ENCODE measurements around the gene SLC7A8.

Gene SLC7A8

DNA sequence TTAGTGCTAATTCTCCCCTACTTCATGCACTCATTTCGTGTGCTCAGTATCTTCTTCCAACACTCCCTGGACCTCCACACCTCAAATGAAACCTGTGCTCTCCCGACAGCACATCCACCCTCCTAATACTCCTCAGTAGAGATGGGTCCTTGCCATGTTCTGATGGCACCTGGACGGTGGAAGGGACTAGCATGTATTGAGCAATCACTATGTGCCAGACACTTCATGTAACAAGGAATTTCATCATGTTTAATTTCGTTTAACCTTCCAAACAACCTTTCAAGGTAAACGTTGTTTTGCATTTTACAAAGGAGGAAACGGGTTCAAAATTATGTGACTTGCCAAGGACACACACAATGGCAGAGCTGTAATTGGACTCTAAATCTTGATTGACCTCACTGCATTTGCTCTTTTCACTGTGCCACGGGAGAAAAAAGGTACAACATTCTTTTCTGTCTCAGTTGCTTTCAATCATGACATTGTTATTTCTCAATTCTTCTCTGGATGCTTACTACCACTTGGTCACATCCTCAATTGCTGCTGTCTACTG, 12.2 kb upstream of the SLC7A8 start:
- TF ChIP-seq, protein P1, sequence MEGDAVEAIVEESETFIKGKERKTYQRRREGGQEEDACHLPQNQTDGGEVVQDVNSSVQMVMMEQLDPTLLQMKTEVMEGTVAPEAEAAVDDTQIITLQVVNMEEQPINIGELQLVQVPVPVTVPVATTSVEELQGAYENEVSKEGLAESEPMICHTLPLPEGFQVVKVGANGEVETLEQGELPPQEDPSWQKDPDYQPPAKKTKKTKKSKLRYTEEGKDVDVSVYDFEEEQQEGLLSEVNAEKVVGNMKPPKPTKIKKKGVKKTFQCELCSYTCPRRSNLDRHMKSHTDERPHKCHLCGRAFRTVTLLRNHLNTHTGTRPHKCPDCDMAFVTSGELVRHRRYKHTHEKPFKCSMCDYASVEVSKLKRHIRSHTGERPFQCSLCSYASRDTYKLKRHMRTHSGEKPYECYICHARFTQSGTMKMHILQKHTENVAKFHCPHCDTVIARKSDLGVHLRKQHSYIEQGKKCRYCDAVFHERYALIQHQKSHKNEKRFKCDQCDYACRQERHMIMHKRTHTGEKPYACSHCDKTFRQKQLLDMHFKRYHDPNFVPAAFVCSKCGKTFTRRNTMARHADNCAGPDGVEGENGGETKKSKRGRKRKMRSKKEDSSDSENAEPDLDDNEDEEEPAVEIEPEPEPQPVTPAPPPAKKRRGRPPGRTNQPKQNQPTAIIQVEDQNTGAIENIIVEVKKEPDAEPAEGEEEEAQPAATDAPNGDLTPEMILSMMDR (IDR thresholded peaks at IDR 0.05; ENCODE audit: low read depth, low read length) = no peak
- no peak for TF ChIP-seq EZH2phosphoT487 (IDR thresholded peaks at IDR 0.05; ENCODE audit: low read depth)
- no peaks in the 10 kb centered on the region for H3K36me3 ChIP-seq (replicated peaks; ENCODE audit: low read depth, low read length)
- H3K4me3 ChIP-seq (ENCODE audit: low read length) = no peak overlapping the region
- no peaks in the 10 kb centered on the region for H3K9me3 ChIP-seq (ENCODE audit: insufficient read depth, low read length)
- no peaks in the 10 kb centered on the region for H3K27me3 ChIP-seq (ENCODE audit: low read depth, low read length)
- H2AFZ ChIP-seq (ENCODE audit: low read depth, low read length) = no peak overlapping the region
- H3K27ac ChIP-seq (ENCODE audit: low read length) = no peak overlapping the region
- H3K4me2 ChIP-seq (ENCODE audit: low read length) = no peak overlapping the region
- H4K20me1 ChIP-seq (ENCODE audit: insufficient read depth, low read length) = no peaks in the 10 kb centered on the region
- no peaks in the 10 kb centered on the region for H3K4me1 ChIP-seq (ENCODE audit: low read length)
- no peak overlapping the region for H3K9ac ChIP-seq (ENCODE audit: low read length)
- no peaks in the 10 kb centered on the region for H3K79me2 ChIP-seq (ENCODE audit: low read length)

DNA sequence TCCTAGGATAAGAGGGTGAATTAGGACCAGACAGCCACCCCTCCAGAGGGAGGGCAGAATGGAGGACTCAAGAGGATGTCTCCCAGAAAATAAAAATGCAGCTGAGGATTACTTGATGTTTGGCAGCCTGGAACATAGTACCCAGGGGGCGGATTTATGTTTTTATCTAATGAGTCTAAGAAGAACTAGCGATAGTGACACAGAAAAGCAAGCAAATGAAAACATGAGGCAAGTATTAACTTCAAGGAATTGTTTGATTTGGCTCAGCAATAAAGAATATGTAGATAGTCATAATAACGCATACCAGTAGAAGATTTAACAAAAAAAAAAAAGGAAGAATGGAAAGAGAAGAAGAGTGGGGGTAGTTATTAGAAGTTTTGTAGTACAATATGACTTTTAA, 10.0 kb upstream of the SLC7A8 start:
- Histone ChIP-seq H3K36me3 (replicated peaks; ENCODE audit: low read depth, low read length) (no peaks in the 10 kb centered on the region), H2AFZ (ENCODE audit: low read depth, low read length) (no peak overlapping the region), H3K4me1 (ENCODE audit: low read length) (no peaks in the 10 kb centered on the region), H3K4me3 (ENCODE audit: low read length) (no peak overlapping the region), H3K9me3 (ENCODE audit: insufficient read depth, low read length) (no peaks in the 10 kb centered on the region), H3K4me2 (ENCODE audit: low read length) (no peak overlapping the region), H3K9ac (ENCODE audit: low read length) (no peak overlapping the region), H3K27me3 (ENCODE audit: low read depth, low read length) (no peaks in the 10 kb centered on the region), H3K79me2 (ENCODE audit: low read length) (no peaks in the 10 kb centered on the region), H4K20me1 (ENCODE audit: insufficient read depth, low read length) (no peaks in the 10 kb centered on the region), H3K27ac (ENCODE audit: low read length) (no peak overlapping the region)
- no peak for TF ChIP-seq EZH2phosphoT487 (IDR thresholded peaks at IDR 0.05; ENCODE audit: low read depth)
- TF ChIP-seq, protein P1 (IDR thresholded peaks at IDR 0.05; ENCODE audit: low read depth, low read length) = no peak

DNA sequence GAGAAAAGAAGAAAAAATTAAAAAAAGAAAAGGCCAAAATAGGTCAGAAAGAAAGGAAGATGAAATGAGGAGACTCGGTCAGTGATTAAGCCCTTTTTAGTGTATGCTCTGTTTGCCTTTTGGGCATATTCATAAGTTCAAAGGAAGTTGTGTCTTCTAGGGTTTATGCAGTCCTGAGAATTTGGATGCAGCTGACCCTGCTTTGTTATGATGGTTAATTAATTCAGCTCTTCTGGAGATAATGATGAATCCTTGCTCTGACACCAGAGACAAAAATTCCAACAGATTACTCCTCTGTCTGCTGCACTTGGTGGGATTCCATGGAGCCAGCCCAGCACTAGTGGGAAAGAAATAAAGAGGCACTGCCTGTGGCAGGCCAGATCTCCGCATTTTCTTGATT, 4.5 kb upstream of the SLC7A8 start:
- H2AFZ ChIP-seq (ENCODE audit: low read depth, low read length) = no peak overlapping the region
- no peaks in the 10 kb centered on the region for H3K9me3 ChIP-seq (ENCODE audit: insufficient read depth, low read length)
- no peaks in the 10 kb centered on the region for H4K20me1 ChIP-seq (ENCODE audit: insufficient read depth, low read length)
- H3K36me3 ChIP-seq (replicated peaks; ENCODE audit: low read depth, low read length) = no peaks in the 10 kb centered on the region
- no peak overlapping the region for H3K4me2 ChIP-seq (ENCODE audit: low read length)
- H3K27ac ChIP-seq (ENCODE audit: low read length) = no peak overlapping the region
- no peak overlapping the region for H3K4me3 ChIP-seq (ENCODE audit: low read length)
- peaks cover 6% of the 10 kb centered on the region; the same call in 1 of the 2 replicates for H3K4me1 ChIP-seq (ENCODE audit: low read length)
- no peaks in the 10 kb centered on the region for H3K79me2 ChIP-seq (ENCODE audit: low read length)
- no peak overlapping the region for H3K9ac ChIP-seq (ENCODE audit: low read length)
- H3K27me3 ChIP-seq (ENCODE audit: low read depth, low read length) = peaks cover 16% of the 10 kb centered on the region
- no peak for TF ChIP-seq EZH2phosphoT487 (IDR thresholded peaks at IDR 0.05; ENCODE audit: low read depth)

DNA sequence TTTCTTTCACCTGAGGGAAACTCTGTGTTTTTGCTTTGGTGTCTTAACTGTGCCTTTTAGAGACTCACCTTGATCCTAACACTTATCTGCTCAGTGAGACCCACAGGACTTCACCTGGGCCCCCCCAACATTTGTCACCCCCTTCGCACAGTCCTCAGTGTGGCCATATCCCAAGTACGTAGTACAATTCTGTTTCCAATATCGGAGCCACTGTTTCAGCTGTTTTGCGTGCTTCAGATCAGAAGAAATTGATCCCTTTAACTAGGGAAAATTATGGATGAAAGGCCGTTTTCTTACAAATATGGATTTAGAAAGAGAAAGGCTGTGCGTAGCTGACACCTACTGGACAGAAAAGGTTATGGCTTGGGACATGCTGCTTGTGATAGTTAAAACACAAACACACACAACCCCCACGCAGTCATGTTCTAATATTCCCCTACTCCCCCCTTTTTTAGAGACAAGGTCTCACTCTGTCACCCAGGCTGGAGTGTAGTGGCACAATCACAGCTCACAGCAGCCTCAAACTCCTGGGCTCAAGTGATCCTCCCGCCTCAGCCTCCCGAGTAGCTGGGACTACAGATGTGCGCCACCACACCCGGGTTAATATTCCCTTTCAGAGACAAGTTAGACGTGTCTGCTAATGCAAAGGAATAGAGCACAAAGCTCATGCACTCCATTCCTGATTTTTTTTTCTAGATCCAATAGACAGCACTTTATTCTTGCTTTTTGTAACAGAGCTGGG, 3.6 kb upstream of the SLC7A8 start:
- Histone ChIP-seq H3K36me3 (replicated peaks; ENCODE audit: low read depth, low read length) (no peaks in the 10 kb centered on the region), H3K79me2 (ENCODE audit: low read length) (no peaks in the 10 kb centered on the region), H3K4me2 (ENCODE audit: low read length) (0 out of 2 replicates have a peak overlapping the region, but pooled peaks have one; percentile 8), H4K20me1 (ENCODE audit: insufficient read depth, low read length) (no peaks in the 10 kb centered on the region), H3K9ac (ENCODE audit: low read length) (no peak overlapping the region), H2AFZ (ENCODE audit: low read depth, low read length) (no peak overlapping the region), H3K9me3 (ENCODE audit: insufficient read depth, low read length) (no peaks in the 10 kb centered on the region), H3K27ac (ENCODE audit: low read length) (no peak overlapping the region), H3K4me3 (ENCODE audit: low read length) (no peak overlapping the region), H3K4me1 (ENCODE audit: low read length) (peaks cover 12% of the 10 kb centered on the region), H3K27me3 (ENCODE audit: low read depth, low read length) (peaks cover 24% of the 10 kb centered on the region)
- no peak for TF ChIP-seq EZH2phosphoT487 (IDR thresholded peaks at IDR 0.05; ENCODE audit: low read depth)
- TF ChIP-seq, protein P1 (IDR thresholded peaks at IDR 0.05; ENCODE audit: low read depth, low read length) = peak; percentile 97
